SK-N-MC (cell line): Measurements from ENCODE around the gene LMO1.

ENCODE experiments used
- EZH2 ChIP-seq: fragments of 200-600 bp; sonication (generic); IDR thresholded peaks from one replicate; pipeline ENCODE4 v1.6.1; 2017; ENCODE audit warnings: antibody characterized with exemption
- POLR2AphosphoS5 ChIP-seq: IDR thresholded peaks from 2 replicates; pipeline ENCODE4 v1.6.1; 2012; ENCODE audit warnings: mild to moderate bottlenecking, low read depth, low read length, borderline replicate concordance

DNA sequence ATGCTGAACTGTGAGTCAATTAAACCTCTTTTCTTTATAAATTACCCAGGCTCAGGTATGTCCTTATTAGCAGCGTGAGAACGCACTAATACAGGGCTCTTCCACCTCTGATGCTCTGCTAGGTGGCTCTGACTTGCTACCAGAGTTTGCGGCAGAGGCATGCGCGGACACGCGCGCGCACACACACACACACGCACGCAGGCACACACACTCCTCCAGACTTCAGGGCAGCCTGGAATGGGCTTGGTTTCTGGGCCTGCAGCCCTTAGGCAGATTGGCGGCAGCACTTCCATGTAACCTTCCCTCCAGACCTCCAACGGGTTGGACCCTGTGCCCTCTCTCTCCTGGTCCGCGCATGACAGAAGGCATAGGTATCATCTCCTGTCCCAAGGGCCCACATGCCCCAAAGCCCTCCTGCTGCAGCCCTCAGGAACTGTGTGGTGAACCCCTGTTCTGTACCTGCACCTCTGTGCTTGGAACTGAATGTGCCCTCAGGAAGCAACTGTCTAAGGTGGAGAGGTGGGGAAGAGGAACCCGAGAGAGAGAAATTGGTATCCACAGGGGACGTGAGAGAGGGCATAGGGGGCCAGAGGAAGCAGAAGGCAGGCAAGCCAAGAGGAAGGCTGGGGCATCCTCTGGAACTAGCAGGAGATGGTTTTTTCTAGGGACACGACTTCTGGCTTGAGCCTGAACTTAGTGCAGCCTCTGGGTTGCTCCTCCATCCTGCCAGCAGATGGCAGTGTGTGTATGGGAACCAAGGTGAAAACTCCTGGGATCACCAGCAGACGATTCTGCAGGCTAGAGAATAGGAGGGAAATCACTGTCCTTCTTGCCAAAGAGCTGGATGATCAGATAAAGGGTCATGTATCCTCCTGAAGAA lies 71.4 kb downstream of the LMO1 start:
- TF ChIP-seq EZH2 (no peak), POLR2AphosphoS5 (no peak)
